Smooth muscle cell of the umbilical artery (primary cell): ENCODE data around the gene WDR31. TPM values are rescaled to one million over a fixed set of nuclear protein-coding genes. Genes with fewer than 3 reads are reported as not detected.

ENCODE experiments used
- total RNA-seq: library from RNA; depleted of rRNA; stranded (reverse); fragments of >200 nt; gene quantifications from 2 replicates; pipeline ENCODE4 v1.2.3, GENCODE V29; 2014

WDR31 gene
- total RNA-seq, result 1.2 and 2.1 TPM in 2 replicates

DNA sequence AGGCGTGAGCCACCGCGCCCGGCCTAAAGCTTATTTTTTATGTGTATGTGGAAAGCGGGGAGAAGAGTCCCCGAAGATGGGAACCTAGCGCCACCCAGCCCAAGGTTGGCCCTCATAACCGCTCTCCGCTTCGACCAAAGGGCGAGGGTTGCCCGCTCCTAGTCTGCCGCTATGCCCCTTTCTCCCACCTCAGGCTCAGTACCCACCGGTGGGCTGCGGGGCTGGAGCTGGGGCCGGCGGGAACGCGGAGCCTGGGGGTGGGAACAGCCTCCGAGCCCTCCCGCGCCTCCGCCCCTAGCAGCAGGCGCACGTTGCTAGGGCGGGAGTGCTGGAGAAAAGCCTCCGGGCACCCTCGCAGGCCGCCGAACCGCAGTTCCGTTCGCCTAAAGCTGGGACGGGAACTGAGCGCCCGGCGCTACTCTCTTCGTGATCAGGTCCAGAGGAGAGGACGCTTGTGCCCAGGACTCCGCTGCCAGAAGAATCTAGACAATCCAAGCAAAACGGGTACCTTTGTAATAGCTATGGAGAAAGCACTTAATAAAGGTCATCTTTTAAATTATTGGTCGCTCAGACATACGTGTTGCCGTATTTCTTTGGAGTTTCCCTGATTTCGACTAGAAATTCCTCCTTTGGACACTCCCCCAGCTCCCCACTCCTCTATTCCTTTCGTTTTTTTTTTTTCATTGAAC lies at the start of gene WDR31:
Gene WDR31, minus strand, starts transcription at position 265 of the 689 bp plus-strand sequence. CDS start 8,253 bp downstream, outside the sequence.

GRCh38 chr9:113376634-113377567 lies 36.8 kb upstream of the WDR31 start, which contains the start of gene HDHD3:
Gene HDHD3 (minus strand): TSS chr9:113376986. CDS start chr9:113374354, 2,632 bp downstream.

GRCh38 chr9:113349445-113350094 lies 9.5 kb upstream of the WDR31 start, which contains the start of gene BSPRY:
Gene BSPRY (plus strand): TSS chr9:113349541. CDS start chr9:113349580, 39 bp downstream.

GRCh38 chr9:113302792-113303418 lies 37.2 kb downstream of the WDR31 start, which contains the start of gene RNF183:
Gene RNF183 (minus strand): TSS chr9:113303376. CDS start chr9:113298184, 5,192 bp downstream.

GRCh38 chr9:113275157-113276131 lies 64.6 kb downstream of the WDR31 start, which contains the start of the genes CDC26 and PRPF4:
Gene CDC26 (minus strand): TSS chr9:113275572. CDS start chr9:113272507, 3,065 bp downstream.
Gene PRPF4 (plus strand): TSS chr9:113275658. CDS start chr9:113275744, 86 bp downstream.

Other genes starting within 250 kb of the WDR31 start
- 6.1 and 10.1 TPM in 2 replicates for gene SLC31A2, start 189.3 kb downstream of the WDR31 start, total RNA-seq
- gene FKBP15, start 119.0 kb downstream of the WDR31 start, total RNA-seq, result 18.1 and 24.6 TPM in 2 replicates
- 36.5 and 53.2 TPM in 2 replicates for gene SLC31A1, start 118.7 kb downstream of the WDR31 start, total RNA-seq
- gene CDC26, start 64.7 kb downstream of the WDR31 start, total RNA-seq, result 30.9 and 40.7 TPM in 2 replicates
- gene PRPF4, start 64.6 kb downstream of the WDR31 start, total RNA-seq, result 26.4 and 41.9 TPM in 2 replicates
- gene RNF183, start 36.9 kb downstream of the WDR31 start, total RNA-seq, result not detected in 2 replicates
- not detected in 2 replicates for gene BSPRY, start 9.3 kb upstream of the WDR31 start, total RNA-seq
- gene HDHD3, start 36.7 kb upstream of the WDR31 start, total RNA-seq, result 8.3 and 8.9 TPM in 2 replicates
- 23.6 and 27.6 TPM in 2 replicates for gene ALAD, start 61.0 kb upstream of the WDR31 start, total RNA-seq
- 31.5 and 38.3 TPM in 2 replicates for gene POLE3, start 70.4 kb upstream of the WDR31 start, total RNA-seq
- gene C9orf43, start 70.5 kb upstream of the WDR31 start, total RNA-seq, result 0.30 and 0.69 TPM in 2 replicates
- gene RGS3, start 123.5 kb upstream of the WDR31 start, total RNA-seq, result 39.2 and 53.7 TPM in 2 replicates